Measurements from ENCODE around the gene IFT122.
"Not testable (repeated sequence)": the region's sequence is repeated elsewhere in the genome, so short reads cannot be mapped to it uniquely, and the experiment has no call there.

GRCh38 chr3:129491077-129491476 lies 51.1 kb downstream of the IFT122 start:
- TF ChIP-seq CTCF, EP300, POLR2A (IDR thresholded peaks at IDR 0.05): not testable (repeated sequence)

Measured in tibial nerve (tissue), 4 donors.